Erythroblast (primary cell): ENCODE results near the gene GGACT.

Experiments used
- DNase-seq, 2 experiments: peaks; one replicate each; lab custom pipeline; 2025; lab: John Stamatoyannopoulos, UW
- GATA1 ChIP-seq: IDR thresholded peaks from 2 replicates; pipeline ENCODE4 v1.6.1; 2011; ENCODE audit warnings: low read depth, mild to moderate bottlenecking, control low read depth, low read length, moderate library complexity
- POLR2A ChIP-seq: IDR thresholded peaks from 2 replicates; pipeline ENCODE4 v1.6.1; 2011; ENCODE audit warnings: mild to moderate bottlenecking, low read length

Gene GGACT

GRCh38 chr13:100497389-100497788, 91.2 kb downstream of the GGACT start:
- no peak for DNase-seq
- no peak for TF ChIP-seq GATA1

DNA sequence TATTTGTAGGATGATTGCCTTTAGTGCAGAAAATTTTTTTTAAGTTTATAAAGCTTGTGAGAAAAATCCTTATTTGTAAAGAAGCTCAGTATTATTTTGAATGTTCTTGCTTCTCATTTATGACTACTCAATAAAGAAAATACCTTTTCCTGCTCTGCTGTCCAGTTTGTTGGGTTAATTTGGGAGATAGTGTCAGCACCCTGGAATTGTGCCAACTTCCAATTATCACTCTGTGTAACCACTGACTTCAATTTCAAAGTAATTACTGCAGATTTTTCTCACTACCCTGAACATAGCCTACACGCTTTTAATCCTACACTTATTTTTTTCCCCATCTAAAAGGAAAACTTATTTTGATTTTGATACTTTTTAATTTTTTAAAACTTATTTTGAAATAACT, 93.1 kb downstream of the GGACT start:
- no peak for DNase-seq
- no peak for TF ChIP-seq POLR2A
- TF ChIP-seq GATA1, result no peak

GRCh38 chr13:100493418-100493817, 95.2 kb downstream of the GGACT start:
- TF ChIP-seq GATA1 (no peak), POLR2A (no peak)
- no peak for DNase-seq

GRCh38 chr13:100491164-100491842, 97.3 kb downstream of the GGACT start:
- TF ChIP-seq POLR2A (no peak), GATA1 (no peak)
- no peak for DNase-seq

- DNase-seq, result no peak
- no peak for TF ChIP-seq POLR2A
- TF ChIP-seq GATA1, result no peak
Measured at GRCh38 chr13:100490692-100491091, 97.9 kb downstream of the GGACT start.

DNA sequence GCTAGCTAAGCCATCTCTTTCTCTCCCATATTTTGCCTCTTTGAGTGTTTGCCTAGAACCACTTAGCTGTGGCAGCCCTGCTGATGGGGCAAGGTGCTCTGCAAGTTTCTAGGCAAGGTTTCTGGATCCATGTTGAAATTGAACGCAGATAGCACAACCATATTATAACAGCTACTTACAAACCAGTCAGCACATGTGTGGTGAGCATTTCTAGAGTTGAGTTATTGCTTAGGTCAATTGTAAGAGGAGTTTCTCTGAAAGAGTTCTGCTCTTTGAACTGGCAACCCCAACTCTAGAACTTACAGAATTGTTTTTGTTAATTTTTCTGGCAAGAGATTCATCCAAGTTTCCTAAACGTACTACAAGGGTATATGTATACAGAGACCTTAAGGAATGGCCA, 103.3 kb downstream of the GGACT start:
- DNase-seq, result no peak
- TF ChIP-seq POLR2A, result no peak
- TF ChIP-seq GATA1, result no peak

DNA sequence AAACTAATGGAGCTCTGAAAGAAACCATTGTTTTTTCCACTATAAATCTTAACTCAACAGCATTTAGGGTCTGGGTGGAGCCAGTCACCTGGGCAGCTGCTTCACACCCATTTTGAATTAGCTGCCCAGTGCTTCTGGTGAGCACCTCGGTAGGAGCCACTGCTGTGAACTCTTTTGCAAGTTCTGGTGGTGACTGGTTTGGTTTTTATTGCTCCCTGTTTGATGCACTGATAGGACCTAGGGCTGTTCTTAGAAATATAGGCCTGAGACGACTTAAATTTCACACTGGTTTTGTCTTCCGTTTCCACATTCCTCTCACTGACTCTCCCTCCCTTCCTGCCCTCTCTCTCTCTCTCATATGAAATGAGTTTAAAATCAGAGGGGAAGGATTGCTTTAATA, 103.9 kb downstream of the GGACT start:
- TF ChIP-seq POLR2A, result no peak
- TF ChIP-seq GATA1, result no peak
- DNase-seq, result no peak

DNA sequence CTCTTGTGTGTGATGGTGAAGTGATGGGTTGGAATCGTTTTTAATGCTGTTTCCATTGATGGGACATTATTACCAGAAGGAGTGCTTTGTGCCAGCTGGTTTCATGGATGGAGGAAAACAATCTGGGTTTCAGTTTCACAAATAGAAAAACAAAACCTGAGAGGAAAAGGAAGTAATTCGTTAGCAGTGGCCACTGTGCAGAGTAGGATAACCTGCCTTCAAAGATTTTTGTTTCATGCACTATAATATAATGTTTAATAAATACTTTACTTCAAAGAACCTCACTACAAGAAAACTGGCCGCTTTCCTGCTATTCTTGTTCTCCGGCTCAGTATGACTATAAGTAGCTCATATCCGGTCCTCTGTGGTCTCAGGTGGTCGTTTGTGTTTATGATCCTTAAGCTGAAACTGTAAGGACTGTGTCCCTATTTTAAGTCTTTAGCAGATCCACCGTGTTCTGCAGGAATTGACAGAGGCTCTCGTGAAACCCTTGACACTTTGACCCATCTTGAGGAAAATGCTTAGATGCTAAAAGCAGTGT, 104.7 kb downstream of the GGACT start:
- DNase-seq, result no peak

GRCh38 chr13:100483139-100483538, 105.5 kb downstream of the GGACT start:
- TF ChIP-seq GATA1 (no peak), POLR2A (no peak)
- DNase-seq, result no peak

More for the DNA sequence above, 104.7 kb downstream of the GGACT start:
- no peak for TF ChIP-seq GATA1
- TF ChIP-seq POLR2A, result no peak

- DNase-seq, result no peak
- TF ChIP-seq GATA1 (no peak), POLR2A (no peak)
Measured at GRCh38 chr13:100480676-100481075, 107.9 kb downstream of the GGACT start.
